GM21717 (cell line): ENCODE data around the gene ANKRD44.

ENCODE experiments used
- ATAC-seq: cut with Tn5 transposase; IDR thresholded peaks from one replicate; pipeline ENCODE4 v1.9.1; 2021; ENCODE audit warnings: mild to moderate bottlenecking, moderate library complexity; ENCODE audit not compliant: unreplicated experiment

The ANKRD44 gene

GRCh38 chr2:197210430-197210829 is 100.2 kb downstream of the ANKRD44 start:
- ATAC-seq: no peak

DNA sequence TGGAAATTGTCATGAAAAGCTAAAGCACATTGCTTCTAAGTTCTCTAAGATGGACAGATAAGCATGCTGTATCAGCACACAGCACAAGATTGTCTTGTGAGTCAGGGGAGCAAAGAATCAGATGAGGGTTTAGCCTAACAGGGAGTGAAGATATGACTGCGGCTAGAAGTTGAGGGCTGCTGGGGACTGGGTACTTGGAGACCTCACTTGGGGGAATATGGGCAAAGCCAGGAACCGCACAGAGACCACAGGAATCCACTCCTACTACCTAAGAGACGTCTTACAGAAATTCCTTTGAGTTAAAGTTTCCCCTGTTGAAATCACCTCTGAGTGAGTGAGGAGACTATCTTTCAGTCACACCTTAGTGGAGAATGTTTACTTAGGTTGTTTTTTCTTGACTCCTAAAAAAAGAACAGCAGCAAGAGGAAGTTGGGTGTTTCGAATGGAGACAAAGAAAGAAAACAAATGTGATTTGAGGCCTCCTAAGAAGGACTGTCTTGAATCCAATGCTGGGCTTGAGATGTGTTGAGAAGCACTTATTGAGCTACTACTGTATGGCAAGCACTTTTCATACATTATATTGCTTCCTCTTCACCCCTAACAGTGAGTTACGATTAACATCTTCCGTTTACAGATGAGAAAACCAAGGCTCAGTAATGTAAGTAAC is 100.7 kb downstream of the ANKRD44 start:
- ATAC-seq: peak; percentile 33

GRCh38 chr2:197209246-197209645 is 101.3 kb downstream of the ANKRD44 start:
- ATAC-seq: no peak

DNA sequence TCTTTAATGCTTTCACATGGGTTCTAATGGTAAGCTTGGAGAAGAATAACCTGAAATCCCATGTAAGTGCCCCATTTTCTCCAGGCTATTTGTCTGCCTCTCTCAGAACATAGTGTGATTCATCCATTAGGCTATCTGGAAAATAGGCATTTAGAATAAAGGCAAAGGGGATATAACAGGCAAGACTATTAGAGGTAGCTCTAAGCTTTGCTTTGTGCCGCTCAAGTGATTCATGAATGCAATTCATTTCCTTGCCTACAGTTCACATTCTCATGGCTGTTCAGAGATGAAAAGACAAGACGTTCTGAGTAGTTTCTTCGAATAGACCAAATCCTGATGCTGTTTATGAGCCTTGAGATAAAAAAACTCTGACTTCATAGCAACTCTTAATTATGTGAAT is 101.7 kb downstream of the ANKRD44 start:
- ATAC-seq: no peak

- ATAC-seq: no peak
Observed at GRCh38 chr2:197208024-197208423, 102.6 kb downstream of the ANKRD44 start.

DNA sequence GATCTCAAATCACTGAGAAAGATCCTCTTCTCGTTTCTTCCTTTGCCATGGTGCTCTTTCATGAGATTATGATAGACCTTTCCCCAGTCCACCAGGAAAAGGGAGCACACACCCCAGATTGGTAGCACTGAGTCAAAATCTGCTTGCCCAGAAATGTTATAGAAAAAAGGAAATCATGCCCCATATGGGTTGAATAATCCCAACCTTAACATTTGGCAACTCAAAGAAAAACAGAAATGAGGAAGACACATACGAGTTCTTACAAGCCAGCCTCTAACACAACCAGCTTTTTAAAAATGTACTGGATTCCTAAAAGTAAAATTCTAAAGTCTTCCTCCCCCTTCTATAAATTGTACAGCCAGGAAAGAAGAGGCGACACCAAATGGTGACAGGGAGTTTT is 103.0 kb downstream of the ANKRD44 start:
- ATAC-seq: no peak

GRCh38 chr2:197207106-197207505 is 103.5 kb downstream of the ANKRD44 start:
- ATAC-seq: no peak

DNA sequence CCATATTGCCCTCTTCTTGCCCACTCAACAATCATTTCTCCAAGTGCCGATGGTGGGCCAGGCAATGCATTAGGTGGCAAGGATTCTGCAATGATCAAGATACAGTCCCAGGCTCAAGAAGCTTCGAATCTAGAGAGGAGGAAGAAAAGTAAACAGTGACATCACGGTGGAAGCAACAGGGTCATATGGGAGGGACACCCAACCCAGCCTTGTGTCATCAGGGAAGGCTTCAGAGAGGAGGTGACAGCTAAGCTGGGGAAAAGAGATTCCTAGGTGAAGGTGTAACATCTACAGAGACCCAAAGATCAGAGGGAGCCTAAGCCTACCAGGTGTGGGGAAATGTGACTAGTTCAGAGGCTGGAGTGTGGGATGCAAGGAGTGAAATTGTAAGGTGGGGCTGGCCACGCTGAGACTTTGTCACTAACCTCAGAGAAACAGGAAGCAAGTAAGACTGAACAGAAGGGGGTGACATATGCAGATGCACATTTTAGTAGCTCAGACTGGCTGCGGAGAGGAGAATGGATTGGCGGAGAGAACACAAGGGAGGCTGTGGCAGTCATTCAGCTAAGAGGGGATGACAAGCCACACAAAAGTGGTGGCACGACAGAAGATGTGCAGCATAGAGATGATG is 104.9 kb downstream of the ANKRD44 start:
- ATAC-seq: peak; percentile 66

DNA sequence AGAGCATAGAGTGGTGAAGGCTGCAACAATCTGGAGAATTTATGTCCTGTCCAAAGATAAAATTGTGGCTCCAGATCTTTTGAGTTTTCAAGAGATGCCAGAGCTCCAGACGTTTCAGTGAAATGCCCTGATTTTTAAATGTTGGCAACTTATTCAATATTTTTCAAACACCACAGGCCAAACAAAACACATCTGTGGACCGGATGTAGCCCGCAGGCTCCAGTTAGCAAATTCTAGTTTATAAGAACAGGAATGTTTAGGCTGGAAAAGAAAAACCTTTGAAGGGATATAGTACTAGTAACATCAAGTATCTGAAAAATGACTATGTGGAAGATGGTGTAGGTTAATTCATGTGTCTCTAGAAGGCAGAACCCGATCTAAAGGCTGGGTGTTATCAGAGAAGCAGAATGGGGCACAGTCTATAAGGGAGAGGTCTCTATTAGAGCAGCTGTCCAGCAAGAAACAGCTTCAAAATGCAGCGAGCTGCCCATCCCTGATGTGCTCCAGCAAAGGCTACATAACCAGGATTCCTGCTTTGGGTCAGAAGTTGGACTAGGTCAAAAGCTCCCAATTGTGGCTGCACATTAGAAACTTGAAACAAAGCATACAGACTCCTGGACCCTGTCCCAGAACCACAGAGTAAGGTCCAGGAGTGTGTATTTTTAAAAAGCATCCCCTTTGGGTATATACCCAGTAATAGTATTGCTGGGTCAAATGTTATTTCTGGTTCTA is 105.9 kb downstream of the ANKRD44 start:
- no peak for ATAC-seq

GRCh38 chr2:197201874-197202273 is 108.7 kb downstream of the ANKRD44 start:
- no peak for ATAC-seq

DNA sequence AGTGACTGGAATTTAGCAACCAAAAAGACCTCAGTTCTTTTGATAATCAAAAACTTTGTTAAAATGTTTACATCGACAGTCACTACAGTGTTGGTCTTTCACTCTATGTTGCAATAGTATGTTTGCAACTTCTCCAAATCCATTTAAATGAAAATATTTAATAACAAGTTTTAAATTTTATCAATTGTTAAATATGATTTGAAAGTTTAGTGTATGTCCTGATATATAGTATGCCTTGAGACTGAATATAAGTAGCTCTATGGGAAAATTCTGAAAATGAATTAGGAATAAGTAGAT is 109.9 kb downstream of the ANKRD44 start:
- no peak for ATAC-seq

GRCh38 chr2:197200051-197200761 is 110.4 kb downstream of the ANKRD44 start:
- no peak for ATAC-seq

DNA sequence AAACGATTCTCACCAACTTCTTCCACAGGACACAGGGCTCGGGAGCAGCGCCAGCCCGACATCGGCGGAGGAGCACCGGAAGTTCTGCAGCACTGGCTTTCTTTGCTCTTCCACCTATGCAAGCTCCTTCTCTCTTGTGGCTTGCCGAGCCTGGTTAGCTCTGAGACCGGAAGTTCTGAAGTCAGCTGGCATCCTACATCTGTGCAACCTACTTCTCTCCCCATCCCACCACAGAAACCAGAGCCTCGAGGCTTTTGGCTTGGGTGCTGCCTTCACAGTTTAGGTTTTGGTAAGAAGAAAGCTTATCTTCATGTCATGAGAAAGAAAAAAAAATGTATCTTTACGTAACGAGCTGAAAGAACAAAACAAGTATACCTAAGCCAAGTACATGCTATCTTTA is 111.7 kb downstream of the ANKRD44 start:
- peak; percentile 97 for ATAC-seq

DNA sequence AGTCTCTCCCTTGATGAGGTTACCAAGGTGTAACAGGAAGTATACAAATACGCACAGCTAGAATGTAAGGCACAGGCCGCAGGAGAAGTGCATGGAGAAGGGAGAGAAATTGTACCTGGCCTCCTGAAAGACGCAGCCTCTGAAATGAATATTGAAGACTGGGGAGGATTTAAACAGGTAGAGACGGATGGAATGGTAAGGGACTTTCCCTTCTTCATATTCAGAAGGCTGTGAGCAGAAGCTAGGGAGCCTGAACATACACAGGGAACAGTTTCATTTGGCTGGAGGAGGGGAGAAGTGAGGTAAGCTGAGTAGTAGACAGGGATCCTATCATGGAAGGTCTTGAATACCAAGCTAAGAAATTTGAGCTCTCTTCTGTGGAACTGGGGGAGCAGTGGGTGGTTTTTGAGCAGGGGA is 112.7 kb downstream of the ANKRD44 start:
- ATAC-seq: no peak

DNA sequence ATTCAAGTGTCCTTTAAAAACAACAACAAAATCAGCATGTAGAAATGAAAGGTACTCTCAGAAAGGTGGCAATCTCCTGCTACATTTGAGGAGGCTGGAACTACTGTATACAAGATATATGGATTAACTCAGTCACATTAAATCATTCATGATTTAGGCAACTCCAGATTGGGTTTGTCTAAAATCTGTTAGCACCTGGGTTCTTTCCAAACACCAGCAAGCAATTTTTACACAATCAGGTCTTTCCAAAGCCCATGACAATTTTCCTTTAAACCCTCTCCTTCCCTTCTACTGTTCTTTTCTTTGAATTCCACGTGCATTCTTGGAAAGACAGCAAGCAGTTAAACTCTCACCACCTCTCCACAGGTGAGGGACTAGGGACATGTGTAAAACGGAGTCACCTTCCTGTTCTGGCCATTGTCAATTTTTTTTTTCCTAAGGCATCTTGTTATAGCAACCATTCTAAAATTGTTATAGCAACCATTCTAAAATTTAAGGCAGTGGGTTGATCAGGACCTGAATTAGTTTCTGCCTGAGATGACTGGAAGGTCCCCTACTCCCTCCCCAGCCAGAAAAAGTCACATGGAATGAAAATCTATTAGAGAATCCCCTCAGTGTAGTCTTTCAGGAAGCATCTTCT is 113.9 kb downstream of the ANKRD44 start:
- ATAC-seq: no peak

DNA sequence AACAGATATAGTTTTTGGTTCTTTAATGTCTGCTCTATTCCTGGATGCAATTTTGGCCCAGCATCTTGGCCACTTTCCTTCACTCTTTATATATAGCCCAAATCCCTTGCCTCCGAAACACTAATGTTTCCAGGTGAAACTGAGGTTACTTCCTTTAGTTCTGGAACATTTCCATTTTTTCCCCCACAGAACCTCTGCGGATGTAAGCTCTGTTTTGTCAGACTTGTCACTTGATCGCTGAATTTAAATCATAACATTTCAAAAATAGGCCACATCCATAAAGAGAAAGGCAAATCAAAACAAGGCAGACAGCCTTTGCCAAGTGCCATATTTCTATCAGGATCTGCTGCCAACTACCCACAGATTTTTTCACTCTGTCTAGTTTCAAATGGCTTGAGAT is 115.1 kb downstream of the ANKRD44 start:
- no peak for ATAC-seq

DNA sequence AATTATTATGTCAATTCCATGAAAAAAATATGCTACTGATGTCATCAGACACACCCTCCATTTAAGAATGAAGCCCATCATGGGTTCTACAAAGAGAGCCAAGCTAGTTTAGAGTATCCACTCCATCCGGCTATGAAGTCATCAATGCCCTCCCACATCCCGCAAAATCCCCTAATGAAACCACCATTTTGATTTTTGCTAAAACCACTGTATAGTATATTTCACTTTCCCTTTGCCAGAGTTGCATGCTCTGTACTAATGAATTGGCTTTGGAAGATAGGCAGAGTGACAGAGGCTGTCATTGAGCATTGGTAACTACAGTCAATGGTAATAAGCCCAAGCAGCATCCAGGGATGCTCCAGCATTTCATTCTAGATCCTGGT is 118.6 kb downstream of the ANKRD44 start:
- peak; percentile 65 for ATAC-seq

- peak; percentile 51 for ATAC-seq
Observed at GRCh38 chr2:197191177-197191939, 119.2 kb downstream of the ANKRD44 start.

DNA sequence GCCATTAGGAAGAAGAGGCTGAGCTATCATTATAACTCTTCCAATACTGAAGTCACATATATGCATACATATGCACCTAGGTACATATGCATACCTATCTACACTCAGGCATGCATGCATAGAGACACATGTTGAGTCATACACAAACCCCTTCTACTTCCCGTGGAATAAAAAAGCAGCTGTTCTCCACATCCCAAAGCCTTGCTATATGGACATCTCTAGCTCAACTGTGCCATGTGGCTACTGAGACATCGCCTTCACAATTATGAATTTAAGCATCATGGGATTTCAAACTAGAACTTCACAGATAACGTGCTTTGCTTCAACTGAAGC is 120.5 kb downstream of the ANKRD44 start:
- ATAC-seq: no peak

- ATAC-seq: no peak
Observed at GRCh38 chr2:197189426-197190099, 121.0 kb downstream of the ANKRD44 start.
